Hepatocyte (in vitro differentiated cells): ENCODE data around the gene DIRAS1. TPM values are rescaled to one million over a fixed set of nuclear protein-coding genes. Genes with fewer than 3 reads are reported as not detected.

Experiments used
- DNase-seq: peaks from one replicate; pipeline ENCODE4 v3.0.0-alpha.2; 2016; ENCODE audit warnings: low spot score
- H2AFZ ChIP-seq: fragments of 200-600 bp; sonication (generic); 2 replicates; pipeline ENCODE4 v1.6.0; 2016; ENCODE audit warnings: antibody characterized with exemption, mild to moderate bottlenecking
- H3K27ac ChIP-seq: fragments of 200-600 bp; sonication (generic); 2 replicates; pipeline ENCODE4 v1.5.1; 2016; ENCODE audit warnings: mild to moderate bottlenecking
- H3K27me3 ChIP-seq: fragments of 200-600 bp; sonication (generic); 2 replicates; pipeline ENCODE4 v1.6.1; 2016
- H3K36me3 ChIP-seq: fragments of 200-600 bp; sonication (generic); replicated peaks from 2 replicates; pipeline ENCODE4 v1.5.1; 2016; ENCODE audit warnings: low read depth; ENCODE audit not compliant: insufficient read depth
- H3K4me1 ChIP-seq: fragments of 200-600 bp; sonication (generic); 2 replicates; pipeline ENCODE4 v1.5.1; 2016; ENCODE audit warnings: mild to moderate bottlenecking, moderate library complexity; ENCODE audit not compliant: insufficient read depth
- H3K4me2 ChIP-seq: fragments of 200-600 bp; sonication (generic); 2 replicates; pipeline ENCODE4 v1.6.0; 2016
- H3K4me3 ChIP-seq: fragments of 200-600 bp; sonication (generic); 2 replicates; pipeline ENCODE4 v1.5.1; 2016; ENCODE audit warnings: mild to moderate bottlenecking
- H3K79me2 ChIP-seq: fragments of 200-600 bp; sonication (generic); 2 replicates; pipeline ENCODE4 v1.6.0; 2017; ENCODE audit warnings: mild to moderate bottlenecking
- H3K9me2 ChIP-seq: fragments of 200-600 bp; sonication (generic); replicated peaks from 2 replicates; pipeline ENCODE4 v1.6.0; 2017; ENCODE audit warnings: mild to moderate bottlenecking; ENCODE audit not compliant: insufficient read depth
- H3K9me3 ChIP-seq: fragments of 200-600 bp; sonication (generic); 2 replicates; pipeline ENCODE4 v1.5.1; 2016; ENCODE audit warnings: low read depth, mild to moderate bottlenecking
- H4K20me1 ChIP-seq: fragments of 200-600 bp; sonication (generic); 2 replicates; pipeline ENCODE4 v1.6.0; 2016; ENCODE audit warnings: mild to moderate bottlenecking; ENCODE audit not compliant: insufficient read depth, poor library complexity, severe bottlenecking
- EZH2 ChIP-seq: fragments of 200-600 bp; sonication (generic); IDR thresholded peaks from 2 replicates; pipeline ENCODE4 v1.6.1; 2016; ENCODE audit warnings: antibody characterized with exemption, mild to moderate bottlenecking, borderline replicate concordance
- EZH2phosphoT487 ChIP-seq: fragments of 200-600 bp; sonication (generic); IDR thresholded peaks from one replicate; pipeline ENCODE4 v1.6.1; 2018; ENCODE audit warnings: antibody characterized with exemption, mild to moderate bottlenecking, low read depth, moderate library complexity; ENCODE audit not compliant: unreplicated experiment, severe bottlenecking
- WGBS: methylation state at CpG from one replicate; pipeline ENCODE4 v1.1.6; 2016; ENCODE audit warnings: low lambda C conversion rate; ENCODE audit errors: missing lambda C conversion rate; 5-methylcytosine and 5-hydroxymethylcytosine counted together
- polyA plus RNA-seq: library from polyadenylated mRNA; unstranded; fragments of >200 nt; fragmentation: Nextera tagmentation; extraction: Ambion mirVana; gene quantifications from 2 replicates; pipeline ENCODE4 v1.2.1, GENCODE V29; 2016
- total RNA-seq: library from RNA; depleted of rRNA; stranded (reverse); fragments of >200 nt; gene quantifications from 2 replicates; pipeline ENCODE4 v1.2.3, GENCODE V29; 2014
- TF ChIP-seq, protein P1 (sequence below): fragments of 200-600 bp; sonication (generic); IDR thresholded peaks from 2 replicates; pipeline ENCODE4 v1.5.1; 2016; ENCODE audit warnings: antibody characterized with exemption, mild to moderate bottlenecking; ENCODE audit not compliant: poor library complexity

Gene DIRAS1
- total and polyA plus RNA-seq, 2 experiments from 2014 or later: 1.5 to 2.4 TPM

DNA sequence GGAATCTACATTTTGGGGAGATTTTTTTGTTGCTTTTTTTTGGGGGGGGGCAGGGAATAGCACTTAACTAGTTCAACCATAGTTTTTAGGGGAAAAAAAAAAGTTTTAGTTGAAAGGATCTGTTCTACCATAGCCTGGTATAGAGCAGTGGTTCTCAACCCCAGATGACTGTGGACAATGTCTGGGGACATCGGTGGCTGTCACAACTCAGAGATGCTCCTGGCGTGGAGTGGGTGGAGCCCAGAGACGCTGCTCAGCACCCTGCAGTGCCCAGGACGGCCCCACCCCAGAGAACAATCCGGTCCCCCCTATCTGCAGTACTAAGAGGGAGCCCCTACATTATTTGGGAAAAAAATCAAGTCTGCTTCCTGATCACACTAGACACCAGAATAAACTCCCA lies 27.0 kb downstream of the DIRAS1 start:
- TF ChIP-seq, protein P1, sequence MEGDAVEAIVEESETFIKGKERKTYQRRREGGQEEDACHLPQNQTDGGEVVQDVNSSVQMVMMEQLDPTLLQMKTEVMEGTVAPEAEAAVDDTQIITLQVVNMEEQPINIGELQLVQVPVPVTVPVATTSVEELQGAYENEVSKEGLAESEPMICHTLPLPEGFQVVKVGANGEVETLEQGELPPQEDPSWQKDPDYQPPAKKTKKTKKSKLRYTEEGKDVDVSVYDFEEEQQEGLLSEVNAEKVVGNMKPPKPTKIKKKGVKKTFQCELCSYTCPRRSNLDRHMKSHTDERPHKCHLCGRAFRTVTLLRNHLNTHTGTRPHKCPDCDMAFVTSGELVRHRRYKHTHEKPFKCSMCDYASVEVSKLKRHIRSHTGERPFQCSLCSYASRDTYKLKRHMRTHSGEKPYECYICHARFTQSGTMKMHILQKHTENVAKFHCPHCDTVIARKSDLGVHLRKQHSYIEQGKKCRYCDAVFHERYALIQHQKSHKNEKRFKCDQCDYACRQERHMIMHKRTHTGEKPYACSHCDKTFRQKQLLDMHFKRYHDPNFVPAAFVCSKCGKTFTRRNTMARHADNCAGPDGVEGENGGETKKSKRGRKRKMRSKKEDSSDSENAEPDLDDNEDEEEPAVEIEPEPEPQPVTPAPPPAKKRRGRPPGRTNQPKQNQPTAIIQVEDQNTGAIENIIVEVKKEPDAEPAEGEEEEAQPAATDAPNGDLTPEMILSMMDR: no peak
- TF ChIP-seq EZH2 (no peak), EZH2phosphoT487 (no peak)
- no peaks in the 10 kb centered on the region for H3K79me2 ChIP-seq
- no peak overlapping the region for H2AFZ ChIP-seq
- no peaks in the 10 kb centered on the region for H3K27me3 ChIP-seq
- 90% methylated on average over 5 of the region's 5 CpGs for WGBS
- no peak overlapping the region for H3K27ac ChIP-seq
- H4K20me1 ChIP-seq: no peaks in the 10 kb centered on the region
- no peaks in the 10 kb centered on the region for H3K4me1 ChIP-seq
- H3K9me2 ChIP-seq: no peaks in the 10 kb centered on the region
- H3K9me3 ChIP-seq: no peaks in the 10 kb centered on the region
- no peaks in the 10 kb centered on the region for H3K36me3 ChIP-seq
- no peak overlapping the region for H3K4me2 ChIP-seq
- H3K4me3 ChIP-seq: no peak overlapping the region
- DNase-seq: no peak

DNA sequence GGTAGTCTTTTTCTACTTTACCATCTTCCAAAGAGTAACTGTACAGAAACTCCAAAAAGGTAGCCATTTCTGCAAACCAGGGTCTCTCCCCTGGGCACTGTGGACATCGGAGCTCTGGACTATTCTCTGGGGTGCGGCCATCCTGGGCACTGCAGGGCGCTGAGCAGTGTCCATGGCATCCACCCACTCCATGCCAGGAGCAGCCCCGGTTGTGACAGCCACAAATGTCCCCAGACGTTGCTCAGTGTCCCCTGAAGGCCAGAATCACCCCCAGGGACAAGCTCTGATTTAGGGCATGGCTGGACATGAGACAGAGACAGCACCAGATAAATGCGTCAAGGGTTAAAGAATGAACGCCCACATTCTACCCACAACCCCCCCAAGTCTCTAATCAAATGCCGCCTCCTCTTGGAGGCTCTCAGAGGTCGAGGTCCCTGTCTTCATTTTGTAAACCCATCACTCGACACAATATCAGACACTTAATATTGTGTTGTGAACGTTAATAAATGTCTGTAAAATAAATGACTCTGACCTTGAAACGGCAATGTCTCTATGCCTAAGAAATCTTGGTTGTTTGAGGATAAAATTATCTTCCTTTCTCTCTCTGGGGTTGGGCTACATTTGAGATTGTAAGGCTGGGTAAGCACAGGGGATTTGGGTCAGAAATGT lies 27.5 kb downstream of the DIRAS1 start:
- 73% methylated on average over 12 of the region's 12 CpGs for WGBS
- no peak overlapping the region for H3K27ac ChIP-seq
- TF ChIP-seq EZH2 (no peak), EZH2phosphoT487 (no peak)
- TF ChIP-seq, protein P1: no peak

DNA sequence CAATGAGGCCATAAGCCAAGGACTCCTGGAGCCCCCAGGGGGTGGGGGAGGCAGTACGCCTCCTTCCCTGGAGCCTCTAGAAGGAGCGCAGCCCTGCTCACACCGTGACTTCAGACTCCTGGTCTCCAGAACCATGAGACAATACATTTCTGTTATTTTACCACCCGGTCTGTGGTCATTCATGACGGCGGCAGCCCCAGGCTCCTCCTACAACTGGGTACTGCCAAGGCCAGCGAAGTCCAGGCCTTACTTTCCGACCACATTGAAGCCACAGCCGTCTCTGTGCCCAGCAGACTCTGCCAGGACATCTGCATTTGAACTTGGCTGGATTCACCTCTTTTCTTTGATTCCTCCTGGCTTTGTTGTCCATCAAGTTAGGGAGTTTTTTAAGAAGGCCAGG lies 29.2 kb downstream of the DIRAS1 start:
- no peaks in the 10 kb centered on the region for H3K4me1 ChIP-seq
- no peaks in the 10 kb centered on the region for H3K9me2 ChIP-seq
- no peaks in the 10 kb centered on the region for H3K79me2 ChIP-seq
- WGBS: 90% methylated on average over 9 of the region's 9 CpGs
- no peak overlapping the region for H3K4me2 ChIP-seq
- H4K20me1 ChIP-seq: no peaks in the 10 kb centered on the region
- H3K4me3 ChIP-seq: no peak overlapping the region
- no peak for DNase-seq
- TF ChIP-seq, protein P1: no peak
- TF ChIP-seq EZH2phosphoT487 (no peak), EZH2 (no peak)
- H3K27ac ChIP-seq: no peak overlapping the region
- no peaks in the 10 kb centered on the region for H3K36me3 ChIP-seq
- no peak overlapping the region for H2AFZ ChIP-seq
- no peaks in the 10 kb centered on the region for H3K9me3 ChIP-seq
- no peaks in the 10 kb centered on the region for H3K27me3 ChIP-seq

More for the DNA sequence above, 27.5 kb downstream of the DIRAS1 start:
- Histone ChIP-seq H3K27me3 (no peaks in the 10 kb centered on the region), H3K4me3 (no peak overlapping the region), H3K9me2 (no peaks in the 10 kb centered on the region), H2AFZ (no peak overlapping the region), H3K79me2 (no peaks in the 10 kb centered on the region), H4K20me1 (no peaks in the 10 kb centered on the region), H3K36me3 (no peaks in the 10 kb centered on the region), H3K4me2 (no peak overlapping the region), H3K9me3 (no peaks in the 10 kb centered on the region), H3K4me1 (no peaks in the 10 kb centered on the region)
- no peak for DNase-seq
